Inferior parietal cortex (tissue), 1 donor: ENCODE measurements around the gene SUCLG1.
"Not testable (repeated sequence)": the region's sequence is repeated elsewhere in the genome, so short reads cannot be mapped to it uniquely, and the experiment has no call there.

Experiments used
- DNase-seq: peaks from one replicate; pipeline ENCODE4 v3.0.0-alpha.2; 2016; ENCODE audit errors: extremely low spot score

Gene SUCLG1

GRCh38 chr2:84459018-84459943 lies at the start of gene SUCLG1:
TSS of gene SUCLG1 (minus strand) at chr2:84459280. CDS start at chr2:84459269, 11 bp downstream.
- peak; percentile 90 for DNase-seq

- no peak for DNase-seq
Measured at GRCh38 chr2:84498150-84498799, 39.2 kb upstream of the SUCLG1 start.

- DNase-seq, result no peak
Measured at GRCh38 chr2:84497285-84497684, 38.2 kb upstream of the SUCLG1 start.

GRCh38 chr2:84496386-84496785 lies 37.3 kb upstream of the SUCLG1 start:
- DNase-seq, result no peak

- peak; percentile 81 for DNase-seq
Measured at GRCh38 chr2:84495539-84496146, 36.6 kb upstream of the SUCLG1 start.

- DNase-seq, result no peak
Measured at GRCh38 chr2:84494070-84494469, 35.0 kb upstream of the SUCLG1 start.

- no peak for DNase-seq
Measured at GRCh38 chr2:84493514-84493913, 34.4 kb upstream of the SUCLG1 start.

- DNase-seq, result no peak
Measured at GRCh38 chr2:84492571-84492970, 33.5 kb upstream of the SUCLG1 start.

- no peak for DNase-seq
Measured at GRCh38 chr2:84491741-84492140, 32.7 kb upstream of the SUCLG1 start.

GRCh38 chr2:84491256-84491655 lies 32.2 kb upstream of the SUCLG1 start:
- DNase-seq, result no peak

GRCh38 chr2:84487298-84487996 lies 28.4 kb upstream of the SUCLG1 start:
- no peak for DNase-seq

- no peak for DNase-seq
Measured at GRCh38 chr2:84486441-84487115, 27.5 kb upstream of the SUCLG1 start.

GRCh38 chr2:84483320-84483719 lies 24.2 kb upstream of the SUCLG1 start:
- DNase-seq, result no peak

- DNase-seq, result peak; percentile 36
Measured at GRCh38 chr2:84482603-84483002, 23.5 kb upstream of the SUCLG1 start.

- DNase-seq, result no peak
Measured at GRCh38 chr2:84481702-84482101, 22.6 kb upstream of the SUCLG1 start.

GRCh38 chr2:84478867-84479266 lies 19.8 kb upstream of the SUCLG1 start:
- no peak for DNase-seq

GRCh38 chr2:84477886-84478285 lies 18.8 kb upstream of the SUCLG1 start:
- DNase-seq, result no peak

GRCh38 chr2:84474176-84474575 lies 15.1 kb upstream of the SUCLG1 start:
- DNase-seq, result no peak

- DNase-seq, result no peak
Measured at GRCh38 chr2:84472856-84473565, 13.9 kb upstream of the SUCLG1 start.

GRCh38 chr2:84472423-84472822 lies 13.3 kb upstream of the SUCLG1 start:
- not testable (repeated sequence) for DNase-seq

- no peak for DNase-seq
Measured at GRCh38 chr2:84467389-84467788, 8.3 kb upstream of the SUCLG1 start.
